Urinary bladder (tissue), 4 donors: ENCODE measurements around the gene PHF20. TPM values are rescaled to one million over a fixed set of nuclear protein-coding genes. Genes with fewer than 3 reads are reported as not detected.
"Not testable (repeated sequence)": the region's sequence is repeated elsewhere in the genome, so short reads cannot be mapped to it uniquely, and the experiment has no call there.

Source experiments
- DNase-seq: peaks from one replicate; pipeline ENCODE4 v3.0.0-alpha.2; 2015; ENCODE audit errors: extremely low spot score
- H3K27ac ChIP-seq: one replicate; pipeline ENCODE4 v1.5.1; 2013; ENCODE audit warnings: low read depth, mild to moderate bottlenecking, moderate library complexity
- H3K36me3 ChIP-seq: one replicate; pipeline ENCODE4 v1.6.1; 2013; ENCODE audit warnings: mild to moderate bottlenecking, moderate library complexity; ENCODE audit not compliant: insufficient read depth
- H3K4me1 ChIP-seq: one replicate; pipeline ENCODE4 v1.6.1; 2013; ENCODE audit warnings: mild to moderate bottlenecking, moderate library complexity; ENCODE audit not compliant: insufficient read depth
- H3K4me3 ChIP-seq: one replicate; pipeline ENCODE4 v1.5.1; 2013; ENCODE audit warnings: low read depth, low read length
- WGBS: extraction: QIAGEN DNeasy Blood & Tissue Kit; methylation state at CpG from one replicate; pipeline ENCODE4 v1.1.7; 2013; 5-methylcytosine and 5-hydroxymethylcytosine counted together
- polyA plus RNA-seq: library from polyadenylated mRNA; stranded (reverse); fragments of 200-250 nt; gene quantifications from one replicate; pipeline ENCODE4 v1.2.3, GENCODE V29; 2013
- total RNA-seq: library from RNA; depleted of rRNA; stranded (reverse); fragments of >200 nt; gene quantifications from one replicate; pipeline ENCODE4 v1.2.3, GENCODE V29; 2014
- donor health status: healthy with polysubstance abuse.
- donor health status: healthy.

Gene PHF20
- total and polyA plus RNA-seq, 2 donors, result 30.5 to 32.5 TPM

- WGBS, result 32% methylated on average over 1 of the region's 1 CpG
- no peaks in the 10 kb centered on the region for H3K36me3 ChIP-seq
- no peak for DNase-seq
- no peak overlapping the region for H3K27ac ChIP-seq
- no peak overlapping the region for H3K4me3 ChIP-seq
- H3K4me1 ChIP-seq, result no peaks in the 10 kb centered on the region
These were observed 112.7 kb downstream of the PHF20 start for GRCh38 chr20:35884541-35884865.

GRCh38 chr20:35885212-35885611, 113.4 kb downstream of the PHF20 start:
- no peak overlapping the region for H3K4me3 ChIP-seq
- no peaks in the 10 kb centered on the region for H3K36me3 ChIP-seq
- 59% methylated on average over 1 of the region's 1 CpG for WGBS
- no peak for DNase-seq
- H3K4me1 ChIP-seq, result no peaks in the 10 kb centered on the region
- H3K27ac ChIP-seq, result no peak overlapping the region

- Histone ChIP-seq H3K36me3 (no peaks in the 10 kb centered on the region), H3K4me1 (no peaks in the 10 kb centered on the region), H3K27ac (no peak overlapping the region), H3K4me3 (no peak overlapping the region)
- WGBS, result 89% methylated on average over 3 of the region's 3 CpGs
- DNase-seq, result no peak
These were observed 114.7 kb downstream of the PHF20 start for GRCh38 chr20:35886537-35886936.

- H3K4me3 ChIP-seq, result no peak overlapping the region
- DNase-seq, result no peak
- no peaks in the 10 kb centered on the region for H3K4me1 ChIP-seq
- H3K27ac ChIP-seq, result no peak overlapping the region
- no peaks in the 10 kb centered on the region for H3K36me3 ChIP-seq
- WGBS, result 96% methylated on average over 8 of the region's 8 CpGs
These were observed 115.7 kb downstream of the PHF20 start for GRCh38 chr20:35887393-35888064.

- DNase-seq, result no peak
- no peak overlapping the region for H3K4me3 ChIP-seq
- H3K27ac ChIP-seq, result no peak overlapping the region
- WGBS, result 88% methylated on average over 1 of the region's 1 CpG
- no peaks in the 10 kb centered on the region for H3K36me3 ChIP-seq
- no peaks in the 10 kb centered on the region for H3K4me1 ChIP-seq
These were observed 116.8 kb downstream of the PHF20 start for GRCh38 chr20:35888657-35889056.

GRCh38 chr20:35891375-35891774, 119.6 kb downstream of the PHF20 start:
- no peak for DNase-seq
- H3K4me1 ChIP-seq, result no peaks in the 10 kb centered on the region
- H3K27ac ChIP-seq, result no peak overlapping the region
- no peaks in the 10 kb centered on the region for H3K36me3 ChIP-seq
- H3K4me3 ChIP-seq, result no peak overlapping the region
- 60% methylated on average over 2 of the region's 2 CpGs for WGBS

- DNase-seq, result no peak
- H3K4me3 ChIP-seq, result no peak overlapping the region
- H3K36me3 ChIP-seq, result no peaks in the 10 kb centered on the region
- no peak overlapping the region for H3K27ac ChIP-seq
- 93% methylated on average over 3 of the region's 3 CpGs for WGBS
- H3K4me1 ChIP-seq, result no peaks in the 10 kb centered on the region
These were observed 121.1 kb downstream of the PHF20 start for GRCh38 chr20:35892871-35893270.

GRCh38 chr20:35893942-35894341, 122.1 kb downstream of the PHF20 start:
- DNase-seq, result no peak
- Histone ChIP-seq H3K4me3 (no peak overlapping the region), H3K36me3 (no peaks in the 10 kb centered on the region), H3K4me1 (no peaks in the 10 kb centered on the region), H3K27ac (no peak overlapping the region)
- 86% methylated on average over 3 of the region's 3 CpGs for WGBS

GRCh38 chr20:35895516-35895915, 123.7 kb downstream of the PHF20 start:
- DNase-seq, H3K4me1 ChIP-seq, H3K36me3 ChIP-seq, H3K4me3 ChIP-seq, H3K27ac ChIP-seq: not testable (repeated sequence)
- 94% methylated on average over 7 of the region's 7 CpGs for WGBS

GRCh38 chr20:35899064-35899463, 127.2 kb downstream of the PHF20 start:
- peaks cover 3% of the 10 kb centered on the region for H3K36me3 ChIP-seq
- no peak for DNase-seq
- H3K4me3 ChIP-seq, result no peak overlapping the region
- H3K27ac ChIP-seq, result no peak overlapping the region
- WGBS, result 92% methylated on average over 3 of the region's 3 CpGs
- no peaks in the 10 kb centered on the region for H3K4me1 ChIP-seq

GRCh38 chr20:35901230-35901629, 129.4 kb downstream of the PHF20 start:
- not testable (repeated sequence) for H3K4me3 ChIP-seq, DNase-seq, H3K36me3 ChIP-seq, H3K4me1 ChIP-seq, H3K27ac ChIP-seq
- WGBS, result 92% methylated on average over 4 of the region's 4 CpGs

- no peak overlapping the region for H3K27ac ChIP-seq
- no peaks in the 10 kb centered on the region for H3K4me1 ChIP-seq
- DNase-seq, result no peak
- no peak overlapping the region for H3K4me3 ChIP-seq
- peaks cover 3% of the 10 kb centered on the region for H3K36me3 ChIP-seq
- 91% methylated on average over 4 of the region's 4 CpGs for WGBS
These were observed 130.1 kb downstream of the PHF20 start for GRCh38 chr20:35901678-35902544.

- H3K36me3 ChIP-seq, result peaks cover 3% of the 10 kb centered on the region
These were observed 130.7 kb downstream of the PHF20 start for GRCh38 chr20:35902545-35902941.

GRCh38 chr20:35903843-35904242, 132.0 kb downstream of the PHF20 start:
- H3K27ac ChIP-seq, result no peak overlapping the region
- DNase-seq, result no peak
- H3K4me1 ChIP-seq, result no peaks in the 10 kb centered on the region
- H3K36me3 ChIP-seq, result peaks cover 3% of the 10 kb centered on the region
- no peak overlapping the region for H3K4me3 ChIP-seq
- 79% methylated on average over 3 of the region's 3 CpGs for WGBS

More at GRCh38 chr20:35902545-35902941, 130.7 kb downstream of the PHF20 start:
- Histone ChIP-seq H3K4me1 (no peaks in the 10 kb centered on the region), H3K4me3 (no peak overlapping the region), H3K27ac (no peak overlapping the region)
- WGBS, result over 99% methylated on average over 3 of the region's 3 CpGs
- DNase-seq, result no peak
